ENCODE measurements around the gene PRTFDC1. TPM values are rescaled to one million over a fixed set of nuclear protein-coding genes. Genes with fewer than 3 reads are reported as not detected.

PRTFDC1 gene
- total RNA-seq, 2 experiments from 2014 or later = not detected

GRCh38 chr10:24872790-24873182, 79.6 kb downstream of the PRTFDC1 start:
- no peak for TF ChIP-seq EZH2phosphoT487 (IDR thresholded peaks at IDR 0.05; ENCODE audit: borderline replicate concordance, low read depth, low read length)
- TF ChIP-seq CTCF (conservative IDR thresholded peaks at IDR 0.05; ENCODE audit: low read length) = no peak
- ChIA-PET CTCF (ENCODE audit: unreplicated experiment) (no interaction called here), POLR2A (no interaction called here)
- Histone ChIP-seq H3K27ac (ENCODE audit: low read depth, low read length, poor library complexity, severe bottlenecking) (no peak overlapping the region), H3K9me3 (ENCODE audit: low read length) (no peaks in the 10 kb centered on the region), H2AFZ (ENCODE audit: low read length) (no peak overlapping the region), H3K4me2 (ENCODE audit: low read length) (no peak overlapping the region), H3K4me3 (ENCODE audit: low read depth, low read length, poor library complexity, severe bottlenecking) (no peak overlapping the region), H3K79me2 (ENCODE audit: insufficient read depth, low read depth, low read length) (no peaks in the 10 kb centered on the region), H4K20me1 (ENCODE audit: insufficient read depth, low read length) (no peaks in the 10 kb centered on the region), H3K4me1 (ENCODE audit: insufficient read depth, low read length, poor library complexity, severe bottlenecking) (no peaks in the 10 kb centered on the region), H3K36me3 (ENCODE audit: insufficient read depth, low read length) (no peaks in the 10 kb centered on the region), H3K9me2 (ENCODE audit: insufficient read depth, low read length) (no peaks in the 10 kb centered on the region)
- intact Hi-C loops (cut with micrococcal nuclease; ENCODE audit: unreplicated experiment) = no loop called here
- no peak for DNase-seq (ENCODE audit: low spot score)
- no TSS peak for BruUV-seq (replicated peaks)

GRCh38 chr10:24872049-24872789, 80.2 kb downstream of the PRTFDC1 start:
- H3K36me3 ChIP-seq (ENCODE audit: insufficient read depth, low read length) = no peaks in the 10 kb centered on the region
- no peak for DNase-seq (ENCODE audit: low spot score)
- ChIA-PET POLR2A (no interaction called here), CTCF (ENCODE audit: unreplicated experiment) (no interaction called here)
- H2AFZ ChIP-seq (ENCODE audit: low read length) = no peak overlapping the region
- H3K4me2 ChIP-seq (ENCODE audit: low read length) = no peak overlapping the region
- TF ChIP-seq EZH2phosphoT487 (IDR thresholded peaks at IDR 0.05; ENCODE audit: borderline replicate concordance, low read depth, low read length) (no peak), CTCF (conservative IDR thresholded peaks at IDR 0.05; ENCODE audit: low read length) (no peak)
- no peaks in the 10 kb centered on the region for H3K9me2 ChIP-seq (ENCODE audit: insufficient read depth, low read length)
- BruUV-seq (replicated peaks) = no TSS peak
- H3K27ac ChIP-seq (ENCODE audit: low read depth, low read length, poor library complexity, severe bottlenecking) = no peak overlapping the region
- intact Hi-C loops (cut with micrococcal nuclease; ENCODE audit: unreplicated experiment) = no loop called here
- no peaks in the 10 kb centered on the region for H4K20me1 ChIP-seq (ENCODE audit: insufficient read depth, low read length)
- H3K4me1 ChIP-seq (ENCODE audit: insufficient read depth, low read length, poor library complexity, severe bottlenecking) = no peaks in the 10 kb centered on the region
- no peaks in the 10 kb centered on the region for H3K79me2 ChIP-seq (ENCODE audit: insufficient read depth, low read depth, low read length)
- no peak overlapping the region for H3K4me3 ChIP-seq (ENCODE audit: low read depth, low read length, poor library complexity, severe bottlenecking)
- H3K9me3 ChIP-seq (ENCODE audit: low read length) = no peaks in the 10 kb centered on the region

Data from OCI-LY7 (cell line).